CD4-positive, alpha-beta T cell (primary cell): ENCODE data around the gene DENND2C. TPM values are rescaled to one million over a fixed set of nuclear protein-coding genes. Genes with fewer than 3 reads are reported as not detected.

Experiments
- ATAC-seq: fragments of 200-7000 bp; cut with Tn5 transposase; one replicate; pipeline ENCODE4 v1.10.0; 2022; ENCODE audit warnings: mild to moderate bottlenecking; ENCODE audit not compliant: poor library complexity
- CTCF ChIA-PET: fragments of 350-600 bp; sonication (Branson Sonifier 250); formaldehyde crosslinking; loops from one replicate; lab custom pipeline; 2021; ENCODE audit warnings: antibody characterized with exemption, inconsistent platforms; lab: Charles Lee
- POLR2A ChIA-PET: fragments of 350-600 bp; sonication (Branson Sonifier 250); formaldehyde crosslinking; loops from one replicate; lab custom pipeline; 2021; ENCODE audit warnings: antibody characterized with exemption, inconsistent platforms; lab: Charles Lee
- DNase-seq, 14 experiments: peaks; one replicate each; pipeline ENCODE4 v3.0.0-alpha.2; 2013 to 2020; ENCODE audit warnings: mixed read lengths in 2 of 14
- H3K27ac ChIP-seq, 2 donors: one replicate each; pipeline versions ENCODE4 v1.5.1 to v1.7.0; 2013; ENCODE audit warnings: low read length in 2 of 2, low read depth in 1 of 2, mild to moderate bottlenecking in 1 of 2
- H3K27me3 ChIP-seq, 2 experiments: 1 replicate in 1 of 2; 2 replicates in 1 of 2; pipeline versions ENCODE4 v1.6.1 to v1.7.0; 2013; ENCODE audit warnings: low read length in 2 of 2, control low read depth in 1 of 2, mild to moderate bottlenecking in 1 of 2, moderate library complexity in 1 of 2; ENCODE audit not compliant: insufficient read depth in 2 of 2, control insufficient read depth in 1 of 2
- H3K36me3 ChIP-seq: one replicate; pipeline ENCODE4 v1.6.1; 2013; ENCODE audit warnings: low read length, control low read depth; ENCODE audit not compliant: insufficient read depth
- H3K4me1 ChIP-seq: one replicate; pipeline ENCODE4 v1.6.1; 2013; ENCODE audit warnings: low read length, control low read depth; ENCODE audit not compliant: insufficient read depth
- H3K4me3 ChIP-seq: one replicate; pipeline ENCODE4 v1.5.1; 2013; ENCODE audit warnings: mild to moderate bottlenecking, low read length, moderate library complexity
- H3K9me3 ChIP-seq, 2 experiments: 1 replicate in 1 of 2; 2 replicates in 1 of 2; pipeline versions ENCODE4 v1.6.1 to v1.7.0; 2013; ENCODE audit warnings: low read length in 2 of 2, mild to moderate bottlenecking in 2 of 2, control low read depth in 1 of 2, moderate library complexity in 1 of 2; ENCODE audit not compliant: control insufficient read depth in 1 of 2, insufficient read depth in 1 of 2
- H3K27ac Mint-ChIP-seq: one replicate; pipeline ENCODE4 v1.8.0; 2020; ENCODE audit warnings: mixed read lengths
- H3K27me3 Mint-ChIP-seq: one replicate; pipeline ENCODE4 v1.8.0; 2021; ENCODE audit warnings: mixed read lengths
- H3K36me3 Mint-ChIP-seq: one replicate; pipeline ENCODE4 v1.8.0; 2021; ENCODE audit warnings: low read depth, mixed read lengths
- H3K4me1 Mint-ChIP-seq: one replicate; pipeline ENCODE4 v1.8.0; 2021; ENCODE audit warnings: low read depth, mixed read lengths
- H3K4me3 Mint-ChIP-seq: one replicate; pipeline ENCODE4 v1.8.0; 2020; ENCODE audit warnings: mild to moderate bottlenecking, mixed read lengths
- H3K9me3 Mint-ChIP-seq: one replicate; pipeline ENCODE4 v1.8.0; 2020; ENCODE audit warnings: mixed read lengths
- intact Hi-C, 2 experiments: fragments of 100-400 bp; cut with DNase I in 1 of 2; cut with micrococcal nuclease in 1 of 2; formaldehyde crosslinking; loops; one replicate each; pipeline versions ENCODE4 v1.15.1 to v1.9.0; 2023 to 2025; cut with DNase I, micrococcal nuclease
- total RNA-seq, 174 experiments: library from RNA in 2 of 174; stranded (reverse) in 2 of 174; gene quantifications; one replicate each; pipeline ENCODE4 v1.2.3 and lab custom pipeline; 2021 to 2026
- TF ChIP-seq, protein P1 (sequence below): fragments of 200-600 bp; IDR thresholded peaks from one replicate; pipeline ENCODE4 v1.8.0; 2022; ENCODE audit warnings: antibody characterized with exemption, mild to moderate bottlenecking

The DENND2C gene
- total RNA-seq, 2 experiments from 2014 or later, result 1.6 to 2.0 TPM

DNA sequence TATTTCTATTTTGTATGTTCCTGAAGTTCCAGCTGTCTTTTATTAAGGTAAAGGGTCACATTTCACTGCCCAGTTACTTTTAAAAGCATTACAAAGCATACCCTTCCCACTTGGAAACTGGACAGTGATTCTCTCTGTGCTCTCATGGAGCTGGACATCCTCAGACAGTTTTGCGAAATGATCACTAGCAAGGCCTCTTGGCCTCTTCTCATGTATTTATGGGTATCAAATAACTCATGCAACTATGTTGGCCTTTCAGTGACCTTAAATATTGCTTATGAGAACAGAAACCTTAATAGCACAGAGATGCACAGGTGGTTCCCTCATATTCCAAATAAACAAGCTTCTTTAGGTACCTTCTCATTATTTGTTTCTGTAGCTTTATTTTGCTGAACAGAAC, 33.4 kb upstream of the DENND2C start:
- TF ChIP-seq, protein P1, sequence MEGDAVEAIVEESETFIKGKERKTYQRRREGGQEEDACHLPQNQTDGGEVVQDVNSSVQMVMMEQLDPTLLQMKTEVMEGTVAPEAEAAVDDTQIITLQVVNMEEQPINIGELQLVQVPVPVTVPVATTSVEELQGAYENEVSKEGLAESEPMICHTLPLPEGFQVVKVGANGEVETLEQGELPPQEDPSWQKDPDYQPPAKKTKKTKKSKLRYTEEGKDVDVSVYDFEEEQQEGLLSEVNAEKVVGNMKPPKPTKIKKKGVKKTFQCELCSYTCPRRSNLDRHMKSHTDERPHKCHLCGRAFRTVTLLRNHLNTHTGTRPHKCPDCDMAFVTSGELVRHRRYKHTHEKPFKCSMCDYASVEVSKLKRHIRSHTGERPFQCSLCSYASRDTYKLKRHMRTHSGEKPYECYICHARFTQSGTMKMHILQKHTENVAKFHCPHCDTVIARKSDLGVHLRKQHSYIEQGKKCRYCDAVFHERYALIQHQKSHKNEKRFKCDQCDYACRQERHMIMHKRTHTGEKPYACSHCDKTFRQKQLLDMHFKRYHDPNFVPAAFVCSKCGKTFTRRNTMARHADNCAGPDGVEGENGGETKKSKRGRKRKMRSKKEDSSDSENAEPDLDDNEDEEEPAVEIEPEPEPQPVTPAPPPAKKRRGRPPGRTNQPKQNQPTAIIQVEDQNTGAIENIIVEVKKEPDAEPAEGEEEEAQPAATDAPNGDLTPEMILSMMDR, result no peak
- H3K9me3 ChIP-seq, result no peaks in the 10 kb centered on the region
- ChIA-PET POLR2A (no interaction called here), CTCF (interaction anchor here (0.9 to 1.5 kb wide), 3 partner anchors 10 to 18 kb away, joined by 3 to 4 read pairs (median 3); partner anchors contain the start of gene NRAS)
- ATAC-seq (no peak), DNase-seq (no peak)
- no peaks in the 10 kb centered on the region for H3K4me1 ChIP-seq
- no peaks in the 10 kb centered on the region for H3K4me1 Mint-ChIP-seq
- intact Hi-C loops, result no loop called here
- H3K27me3 ChIP-seq, result no peaks in the 10 kb centered on the region
- H3K4me3 ChIP-seq, result no peak overlapping the region
- peaks cover 24% of the 10 kb centered on the region for H3K36me3 ChIP-seq
- no peaks in the 10 kb centered on the region for H3K9me3 Mint-ChIP-seq
- H3K27me3 Mint-ChIP-seq, result no peaks in the 10 kb centered on the region
- no peak overlapping the region for H3K4me3 Mint-ChIP-seq
- H3K36me3 Mint-ChIP-seq, result peaks cover 32% of the 10 kb centered on the region
- no peak overlapping the region for H3K27ac ChIP-seq
- no peak overlapping the region for H3K27ac Mint-ChIP-seq

DNA sequence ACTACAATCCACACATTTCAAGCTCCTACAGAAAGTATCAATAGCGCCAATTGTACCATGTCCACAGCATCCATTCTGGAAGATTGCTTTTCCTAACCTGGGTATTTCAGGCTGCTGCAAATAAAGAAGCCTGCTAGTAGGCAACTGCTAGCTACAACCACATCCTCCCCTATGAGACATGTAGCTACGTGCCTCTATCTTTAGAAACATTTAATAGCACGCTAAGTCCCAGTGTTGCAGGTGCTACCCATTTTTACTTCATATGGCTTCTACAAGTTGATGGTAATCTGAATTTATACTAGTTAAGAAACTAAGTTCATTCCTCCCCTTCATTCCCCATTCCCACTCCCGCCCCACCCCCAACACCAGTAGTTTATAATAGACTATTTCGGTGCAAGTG, 32.9 kb upstream of the DENND2C start:
- H3K4me3 Mint-ChIP-seq, result no peak overlapping the region
- H3K36me3 ChIP-seq, result peaks cover 19% of the 10 kb centered on the region
- TF ChIP-seq, protein P1, result no peak
- no peak overlapping the region for H3K27ac Mint-ChIP-seq
- H3K4me3 ChIP-seq, result no peak overlapping the region
- H3K4me1 ChIP-seq, result no peaks in the 10 kb centered on the region
- ATAC-seq, result no peak
- no peaks in the 10 kb centered on the region for H3K4me1 Mint-ChIP-seq
- DNase-seq, result no peak
- no peaks in the 10 kb centered on the region for H3K27me3 ChIP-seq
- intact Hi-C loops, result no loop called here
- CTCF ChIA-PET, result interaction anchor here (1.5 kb wide), 2 partner anchors 9 to 17 kb away, joined by 3 to 4 read pairs; no protein-coding TSS in a partner anchor
- no peaks in the 10 kb centered on the region for H3K9me3 Mint-ChIP-seq
- POLR2A ChIA-PET, result no interaction called here
- no peaks in the 10 kb centered on the region for H3K27me3 Mint-ChIP-seq
- H3K36me3 Mint-ChIP-seq, result peaks cover 27% of the 10 kb centered on the region
- H3K27ac ChIP-seq, result no peak overlapping the region
- H3K9me3 ChIP-seq, result no peaks in the 10 kb centered on the region

DNA sequence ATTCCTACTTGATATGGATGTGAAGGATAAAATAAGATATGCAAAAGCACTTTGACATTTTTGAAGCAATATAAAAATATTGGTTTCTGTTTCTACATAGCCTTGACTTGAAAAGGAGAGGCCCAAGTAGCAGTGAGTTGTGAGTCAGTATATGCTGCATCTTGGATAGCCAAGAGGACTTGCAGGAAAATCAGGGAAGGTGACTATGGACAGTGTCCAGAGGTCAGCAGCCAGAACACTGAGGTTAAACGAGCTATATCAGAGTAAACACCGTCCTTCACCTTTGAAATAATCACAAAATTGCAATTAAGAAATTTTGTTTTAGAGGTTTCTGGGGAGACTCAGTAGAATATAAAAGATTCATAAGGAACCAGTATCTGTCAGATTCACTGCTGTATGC, 32.1 kb upstream of the DENND2C start:
- H3K4me3 ChIP-seq, result no peak overlapping the region
- no peaks in the 10 kb centered on the region for H3K4me1 ChIP-seq
- Mint-ChIP-seq H3K36me3 (peaks cover 19% of the 10 kb centered on the region), H3K9me3 (no peaks in the 10 kb centered on the region), H3K4me1 (no peaks in the 10 kb centered on the region), H3K27me3 (no peaks in the 10 kb centered on the region), H3K27ac (no peak overlapping the region), H3K4me3 (no peak overlapping the region)
- CTCF ChIA-PET, result interaction anchor here (1.5 kb wide), 1 partner anchor 17 kb away, joined by 4 read pairs; no protein-coding TSS in a partner anchor
- DNase-seq, result no peak
- TF ChIP-seq, protein P1, result no peak
- no peaks in the 10 kb centered on the region for H3K27me3 ChIP-seq
- intact Hi-C loops, result no loop called here
- POLR2A ChIA-PET, result no interaction called here
- H3K9me3 ChIP-seq, result no peaks in the 10 kb centered on the region
- no peak for ATAC-seq
- peaks cover 11% of the 10 kb centered on the region for H3K36me3 ChIP-seq
- no peak overlapping the region for H3K27ac ChIP-seq
